ENCODE measurements around the gene HMSD. TPM values are rescaled to one million over a fixed set of nuclear protein-coding genes. Genes with fewer than 3 reads are reported as not detected.

HMSD gene
- total RNA-seq, 1 donor from 2014 or later, result not detected

DNA sequence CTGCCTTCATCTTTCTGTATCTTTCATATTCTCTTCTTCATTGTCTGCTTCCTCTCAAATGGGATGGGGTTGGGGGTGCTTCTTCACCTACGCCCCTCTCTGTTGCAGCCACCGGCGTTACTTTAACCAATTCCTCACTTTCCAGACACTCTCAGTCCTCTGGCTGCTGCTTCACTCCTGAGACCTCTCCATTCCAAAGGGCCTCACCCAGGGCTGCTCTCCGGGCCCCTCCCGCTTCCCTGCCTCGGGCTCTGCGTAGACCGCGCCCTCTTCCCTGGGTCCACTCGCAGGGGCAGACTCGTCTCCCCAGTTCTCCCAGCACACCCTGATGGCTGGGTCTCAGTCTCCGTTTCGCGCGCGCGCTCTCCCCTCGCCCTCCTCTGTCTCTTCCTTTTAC lies 21.7 kb downstream of the HMSD start:
- Histone ChIP-seq H3K36me3 (ENCODE audit: control insufficient read depth, insufficient read depth, low read length) (no peaks in the 10 kb centered on the region), H3K27me3 (ENCODE audit: control insufficient read depth, insufficient read depth, low read length) (no peaks in the 10 kb centered on the region), H3K4me3 (ENCODE audit: low read depth, low read length) (peak overlapping the region; percentile 66)
- TF ChIP-seq, protein P1, sequence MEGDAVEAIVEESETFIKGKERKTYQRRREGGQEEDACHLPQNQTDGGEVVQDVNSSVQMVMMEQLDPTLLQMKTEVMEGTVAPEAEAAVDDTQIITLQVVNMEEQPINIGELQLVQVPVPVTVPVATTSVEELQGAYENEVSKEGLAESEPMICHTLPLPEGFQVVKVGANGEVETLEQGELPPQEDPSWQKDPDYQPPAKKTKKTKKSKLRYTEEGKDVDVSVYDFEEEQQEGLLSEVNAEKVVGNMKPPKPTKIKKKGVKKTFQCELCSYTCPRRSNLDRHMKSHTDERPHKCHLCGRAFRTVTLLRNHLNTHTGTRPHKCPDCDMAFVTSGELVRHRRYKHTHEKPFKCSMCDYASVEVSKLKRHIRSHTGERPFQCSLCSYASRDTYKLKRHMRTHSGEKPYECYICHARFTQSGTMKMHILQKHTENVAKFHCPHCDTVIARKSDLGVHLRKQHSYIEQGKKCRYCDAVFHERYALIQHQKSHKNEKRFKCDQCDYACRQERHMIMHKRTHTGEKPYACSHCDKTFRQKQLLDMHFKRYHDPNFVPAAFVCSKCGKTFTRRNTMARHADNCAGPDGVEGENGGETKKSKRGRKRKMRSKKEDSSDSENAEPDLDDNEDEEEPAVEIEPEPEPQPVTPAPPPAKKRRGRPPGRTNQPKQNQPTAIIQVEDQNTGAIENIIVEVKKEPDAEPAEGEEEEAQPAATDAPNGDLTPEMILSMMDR (IDR thresholded peaks at IDR 0.05; ENCODE audit: insufficient read depth, low read length, poor library complexity, severe bottlenecking), result no peak
- no peak for DNase-seq (ENCODE audit: low read depth)

DNA sequence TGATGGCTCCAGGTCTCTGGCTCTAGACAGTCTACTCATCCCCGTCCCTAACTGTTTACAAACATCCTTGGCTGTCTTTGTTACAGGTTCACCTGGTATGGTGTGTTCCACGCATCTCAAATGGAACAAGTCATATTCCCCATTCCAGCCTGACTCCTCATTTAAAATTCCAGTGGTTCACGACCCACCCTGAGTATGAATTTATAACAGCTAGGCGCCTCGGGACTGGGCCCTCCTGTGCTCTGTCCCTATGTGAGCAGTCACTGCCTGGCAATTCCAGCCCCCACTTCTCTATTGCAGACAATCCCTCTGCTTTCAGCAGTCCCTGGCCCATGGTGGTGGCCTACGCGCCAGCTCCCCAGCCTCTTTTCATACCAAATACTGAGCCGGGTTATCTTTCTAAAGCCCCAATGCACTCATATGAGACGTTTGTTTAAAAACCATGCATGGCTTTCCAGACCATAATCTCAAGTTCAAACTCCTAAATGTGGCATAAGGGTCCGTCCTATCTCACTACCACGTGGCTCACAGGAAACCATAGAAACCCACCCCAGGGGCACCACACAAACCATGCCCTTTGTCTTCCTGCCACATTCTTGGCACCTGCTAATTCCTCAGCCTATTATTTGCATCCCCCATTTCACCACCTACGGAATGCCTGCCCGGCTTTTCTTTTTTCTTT lies 22.4 kb downstream of the HMSD start:
- no peak for DNase-seq (ENCODE audit: low read depth)

DNA sequence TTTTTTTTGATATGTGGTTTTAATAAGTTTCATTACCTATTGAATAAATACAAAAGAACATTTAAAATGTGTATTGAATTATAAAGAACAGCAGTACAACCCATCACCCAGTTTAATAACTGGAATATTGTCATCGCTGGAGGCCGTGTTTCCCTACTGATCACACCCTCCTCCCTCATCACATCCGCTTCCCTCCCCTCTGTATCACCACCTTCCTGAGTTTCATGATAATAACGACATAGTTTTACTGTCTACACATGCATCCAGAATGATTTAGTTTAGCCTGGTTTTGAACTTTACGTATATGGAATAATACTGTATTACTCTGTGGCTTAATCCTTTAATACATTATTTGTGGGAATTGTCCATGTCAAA lies 22.9 kb downstream of the HMSD start:
- no peaks in the 10 kb centered on the region for H3K27me3 ChIP-seq (ENCODE audit: control insufficient read depth, insufficient read depth, low read length)
- TF ChIP-seq, protein P1 (IDR thresholded peaks at IDR 0.05; ENCODE audit: insufficient read depth, low read length, poor library complexity, severe bottlenecking), result no peak
- no peaks in the 10 kb centered on the region for H3K36me3 ChIP-seq (ENCODE audit: control insufficient read depth, insufficient read depth, low read length)
- no peak overlapping the region for H3K4me3 ChIP-seq (ENCODE audit: low read depth, low read length)
- no peak for DNase-seq (ENCODE audit: low read depth)

More for the DNA sequence above, 22.4 kb downstream of the HMSD start:
- TF ChIP-seq, protein P1 (IDR thresholded peaks at IDR 0.05; ENCODE audit: insufficient read depth, low read length, poor library complexity, severe bottlenecking), result no peak
- Histone ChIP-seq H3K4me3 (ENCODE audit: low read depth, low read length) (peak overlapping the region; percentile 66), H3K36me3 (ENCODE audit: control insufficient read depth, insufficient read depth, low read length) (no peaks in the 10 kb centered on the region), H3K27me3 (ENCODE audit: control insufficient read depth, insufficient read depth, low read length) (no peaks in the 10 kb centered on the region)

DNA sequence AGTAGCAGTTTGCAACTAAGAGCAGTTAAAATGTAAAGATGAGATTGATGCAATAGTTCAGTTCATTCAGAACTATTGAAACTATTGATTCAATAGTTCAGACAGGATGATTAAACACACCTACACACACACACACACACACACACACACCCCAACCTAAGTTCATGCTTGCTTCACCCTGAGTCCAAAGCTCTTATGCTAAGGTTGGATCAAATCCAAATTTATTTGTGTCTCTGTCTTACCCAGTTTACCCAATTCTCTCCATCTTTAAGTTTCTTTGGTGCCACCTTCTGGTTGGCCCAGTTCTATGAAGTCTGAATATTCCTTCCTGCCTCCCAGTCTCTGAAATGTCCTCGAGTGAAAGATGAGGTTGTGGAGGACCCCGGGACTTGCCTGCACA lies 25.9 kb downstream of the HMSD start:
- Histone ChIP-seq H3K4me3 (ENCODE audit: low read depth, low read length) (no peak overlapping the region), H3K36me3 (ENCODE audit: control insufficient read depth, insufficient read depth, low read length) (no peaks in the 10 kb centered on the region), H3K27me3 (ENCODE audit: control insufficient read depth, insufficient read depth, low read length) (no peaks in the 10 kb centered on the region)
- DNase-seq (ENCODE audit: low read depth), result no peak
- TF ChIP-seq, protein P1 (IDR thresholded peaks at IDR 0.05; ENCODE audit: insufficient read depth, low read length, poor library complexity, severe bottlenecking), result peak; percentile 48

DNA sequence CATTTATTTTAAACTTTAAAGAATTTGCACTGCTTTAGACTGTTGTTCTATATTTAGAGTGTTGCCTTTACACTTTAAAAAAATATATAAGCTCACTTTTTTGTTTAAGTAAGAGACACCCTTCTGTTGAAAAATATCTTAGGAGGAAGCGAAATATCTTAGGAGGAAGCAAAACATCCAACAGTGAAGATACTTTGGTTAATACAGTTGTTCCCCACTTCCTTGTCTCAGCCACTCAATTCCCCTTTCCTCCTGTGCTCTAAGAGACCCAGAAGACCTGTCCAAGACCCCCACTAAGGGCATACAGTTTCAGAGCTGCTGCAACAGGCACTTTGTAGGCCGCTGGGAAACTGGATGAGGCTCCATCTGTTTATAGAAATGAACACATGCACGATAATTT lies 26.5 kb downstream of the HMSD start:
- no peak overlapping the region for H3K4me3 ChIP-seq (ENCODE audit: low read depth, low read length)
- no peak for DNase-seq (ENCODE audit: low read depth)
- TF ChIP-seq, protein P1 (IDR thresholded peaks at IDR 0.05; ENCODE audit: insufficient read depth, low read length, poor library complexity, severe bottlenecking), result no peak
- no peaks in the 10 kb centered on the region for H3K36me3 ChIP-seq (ENCODE audit: control insufficient read depth, insufficient read depth, low read length)
- H3K27me3 ChIP-seq (ENCODE audit: control insufficient read depth, insufficient read depth, low read length), result no peaks in the 10 kb centered on the region

DNA sequence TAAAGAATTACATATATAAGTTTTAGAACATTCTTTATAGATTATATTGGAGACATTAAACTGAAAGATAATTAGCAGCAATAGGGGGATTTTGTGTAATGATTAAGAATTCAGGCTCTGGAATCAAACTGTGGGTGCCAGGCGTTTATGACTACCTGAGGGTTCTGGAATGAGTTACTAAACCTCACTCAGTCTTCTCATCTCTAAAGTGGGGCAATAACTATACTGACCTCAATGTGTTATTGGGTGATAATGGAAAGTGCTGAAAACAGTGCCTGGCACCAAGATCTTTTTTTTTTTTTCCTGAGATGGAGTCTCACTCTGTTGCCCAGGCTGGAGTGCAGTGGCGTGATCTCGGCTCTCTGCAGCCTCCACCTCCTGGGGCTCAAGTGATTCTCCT lies 27.9 kb downstream of the HMSD start:
- peaks cover under 1% of the 10 kb centered on the region for H3K36me3 ChIP-seq (ENCODE audit: control insufficient read depth, insufficient read depth, low read length)
- TF ChIP-seq, protein P1 (IDR thresholded peaks at IDR 0.05; ENCODE audit: insufficient read depth, low read length, poor library complexity, severe bottlenecking), result no peak
- no peak for DNase-seq (ENCODE audit: low read depth)
- H3K27me3 ChIP-seq (ENCODE audit: control insufficient read depth, insufficient read depth, low read length), result no peaks in the 10 kb centered on the region
- H3K4me3 ChIP-seq (ENCODE audit: low read depth, low read length), result no peak overlapping the region
